Brain microvascular endothelial cell (primary cell): ENCODE data around the gene IFT81.

Experiments
- DNase-seq: peaks from one replicate; pipeline ENCODE4 v3.0.0-alpha.2; 2020
- H3K27ac ChIP-seq: fragments of 250-450 bp; sonication (Bioruptor Pico); 2 replicates; pipeline ENCODE4 v1.5.1; 2020; ENCODE audit warnings: mild to moderate bottlenecking, moderate library complexity
- H3K27me3 ChIP-seq: fragments of 250-450 bp; sonication (Bioruptor Pico); replicated peaks from 2 replicates; pipeline ENCODE4 v1.5.1; 2020; ENCODE audit warnings: mild to moderate bottlenecking
- H3K36me3 ChIP-seq: fragments of 250-450 bp; sonication (Bioruptor Pico); replicated peaks from 2 replicates; pipeline ENCODE4 v1.5.1; 2020; ENCODE audit warnings: mild to moderate bottlenecking
- H3K4me3 ChIP-seq: 2 replicates; pipeline ENCODE4 v1.5.1; 2011; ENCODE audit warnings: low read depth, mild to moderate bottlenecking, control low read depth, low read length, moderate library complexity
- in situ Hi-C: cut with HindIII; loops from 2 replicates; pipeline ENCODE4 v1.10.0; 2017; ENCODE audit warnings: low sequenced_read_pairs, low pct_ligation_motif_present
- TF ChIP-seq, protein P1 (sequence below): IDR thresholded peaks from 2 replicates; pipeline ENCODE4 v1.5.1; 2011; ENCODE audit warnings: low read depth, mild to moderate bottlenecking, moderate library complexity, low read length, control low read depth, inconsistent platforms; ENCODE audit errors: missing control alignments

The IFT81 gene

DNA sequence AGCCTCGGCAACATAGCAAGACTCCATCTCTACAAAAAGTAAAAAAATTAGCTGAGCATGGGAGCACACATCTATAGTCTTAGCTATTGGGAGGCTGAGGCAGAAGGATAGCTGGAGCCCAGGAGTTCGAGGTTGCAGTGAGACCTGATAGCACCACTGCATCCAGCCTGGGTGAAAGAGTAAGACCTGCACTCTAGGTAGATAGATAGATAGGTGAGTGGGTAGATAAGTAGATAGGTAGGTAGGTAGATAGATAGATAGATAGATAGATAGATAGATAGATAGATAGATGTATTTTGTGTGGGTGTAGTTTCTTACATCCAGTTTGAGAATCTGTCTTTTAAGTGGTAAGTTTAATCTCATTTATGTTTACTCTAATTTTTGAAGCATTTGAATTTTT is 72.8 kb downstream of the IFT81 start:
- Histone ChIP-seq H3K27ac (no peak overlapping the region), H3K36me3 (peaks cover 8% of the 10 kb centered on the region), H3K27me3 (no peaks in the 10 kb centered on the region), H3K4me3 (no peak overlapping the region)
- no peak for DNase-seq
- TF ChIP-seq, protein P1, sequence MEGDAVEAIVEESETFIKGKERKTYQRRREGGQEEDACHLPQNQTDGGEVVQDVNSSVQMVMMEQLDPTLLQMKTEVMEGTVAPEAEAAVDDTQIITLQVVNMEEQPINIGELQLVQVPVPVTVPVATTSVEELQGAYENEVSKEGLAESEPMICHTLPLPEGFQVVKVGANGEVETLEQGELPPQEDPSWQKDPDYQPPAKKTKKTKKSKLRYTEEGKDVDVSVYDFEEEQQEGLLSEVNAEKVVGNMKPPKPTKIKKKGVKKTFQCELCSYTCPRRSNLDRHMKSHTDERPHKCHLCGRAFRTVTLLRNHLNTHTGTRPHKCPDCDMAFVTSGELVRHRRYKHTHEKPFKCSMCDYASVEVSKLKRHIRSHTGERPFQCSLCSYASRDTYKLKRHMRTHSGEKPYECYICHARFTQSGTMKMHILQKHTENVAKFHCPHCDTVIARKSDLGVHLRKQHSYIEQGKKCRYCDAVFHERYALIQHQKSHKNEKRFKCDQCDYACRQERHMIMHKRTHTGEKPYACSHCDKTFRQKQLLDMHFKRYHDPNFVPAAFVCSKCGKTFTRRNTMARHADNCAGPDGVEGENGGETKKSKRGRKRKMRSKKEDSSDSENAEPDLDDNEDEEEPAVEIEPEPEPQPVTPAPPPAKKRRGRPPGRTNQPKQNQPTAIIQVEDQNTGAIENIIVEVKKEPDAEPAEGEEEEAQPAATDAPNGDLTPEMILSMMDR: no peak
- in situ Hi-C loops: no loop called here

DNA sequence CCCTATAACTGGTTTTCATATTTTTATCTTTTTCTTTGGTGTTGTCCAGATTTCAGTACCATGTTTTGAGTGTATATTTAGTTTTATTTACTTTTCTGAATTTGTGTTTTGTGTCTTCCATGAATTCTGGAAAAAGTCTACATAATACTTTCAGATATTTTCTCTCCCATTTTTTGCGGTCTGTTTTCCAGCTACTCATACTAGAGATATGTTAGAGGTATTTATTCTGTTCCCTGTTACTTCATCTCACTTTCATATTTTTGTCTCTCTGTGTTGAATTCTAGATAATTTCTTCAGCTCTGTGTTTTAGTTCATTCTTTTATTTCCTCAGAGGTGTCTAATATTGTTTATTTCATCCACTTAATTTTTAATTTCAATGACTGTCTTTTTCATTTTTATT is 74.2 kb downstream of the IFT81 start:
- H3K27me3 ChIP-seq: no peaks in the 10 kb centered on the region
- TF ChIP-seq, protein P1: no peak
- in situ Hi-C loops: no loop called here

DNA sequence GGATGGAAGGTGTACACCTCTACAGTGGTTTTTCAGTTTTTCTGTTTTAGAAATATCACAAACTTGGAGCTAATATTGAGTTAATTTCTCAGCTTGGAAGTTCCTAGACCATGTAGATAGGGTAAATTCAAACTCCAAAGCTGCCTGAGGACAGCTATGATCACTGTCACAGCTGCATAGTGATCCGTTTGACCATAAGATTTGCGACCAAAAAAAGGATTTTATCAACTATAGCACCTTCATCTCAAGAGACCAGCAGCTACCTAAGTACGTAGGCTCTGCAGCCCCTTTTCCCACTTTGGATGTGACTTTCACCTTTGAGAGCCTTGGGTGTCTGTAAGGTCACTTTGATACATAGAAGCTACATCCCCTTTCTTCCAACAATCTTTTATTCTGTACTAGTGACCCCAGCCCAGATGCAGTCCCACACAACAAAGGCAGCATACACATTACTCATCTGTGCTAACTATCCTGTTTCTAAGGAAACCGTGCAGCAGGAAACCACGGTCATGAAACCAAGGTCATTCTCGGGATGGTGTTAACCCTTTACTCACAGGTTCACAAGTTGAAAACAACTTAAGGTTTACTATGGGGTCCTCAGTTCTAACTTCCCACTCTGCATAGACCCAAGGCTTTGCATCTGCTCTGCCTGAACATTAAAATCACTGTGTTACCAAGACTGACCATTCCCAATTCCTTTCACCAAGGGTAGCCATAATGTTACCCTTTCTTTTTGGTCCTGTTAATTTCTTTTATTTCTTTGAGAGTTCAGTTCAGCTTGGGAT is 75.4 kb downstream of the IFT81 start:
- TF ChIP-seq, protein P1: no peak
- Histone ChIP-seq H3K4me3 (no peak overlapping the region), H3K27me3 (no peaks in the 10 kb centered on the region), H3K36me3 (peaks cover 8% of the 10 kb centered on the region), H3K27ac (peak overlapping the region; percentile 94)
- DNase-seq: peak; percentile 93
- in situ Hi-C loops: no loop called here

More for the DNA sequence above, 74.2 kb downstream of the IFT81 start:
- H3K27ac ChIP-seq: peak overlapping the region; percentile 94
- H3K4me3 ChIP-seq: no peak overlapping the region
- no peak for DNase-seq
- H3K36me3 ChIP-seq: no peaks in the 10 kb centered on the region

- Histone ChIP-seq H3K27ac (peak overlapping the region; percentile 94), H3K27me3 (no peaks in the 10 kb centered on the region), H3K36me3 (peaks cover 11% of the 10 kb centered on the region), H3K4me3 (no peak overlapping the region)
- DNase-seq: no peak
- TF ChIP-seq, protein P1: no peak
- in situ Hi-C loops: no loop called here
Measured at GRCh38 chr12:110200124-110200417, 75.9 kb downstream of the IFT81 start.

DNA sequence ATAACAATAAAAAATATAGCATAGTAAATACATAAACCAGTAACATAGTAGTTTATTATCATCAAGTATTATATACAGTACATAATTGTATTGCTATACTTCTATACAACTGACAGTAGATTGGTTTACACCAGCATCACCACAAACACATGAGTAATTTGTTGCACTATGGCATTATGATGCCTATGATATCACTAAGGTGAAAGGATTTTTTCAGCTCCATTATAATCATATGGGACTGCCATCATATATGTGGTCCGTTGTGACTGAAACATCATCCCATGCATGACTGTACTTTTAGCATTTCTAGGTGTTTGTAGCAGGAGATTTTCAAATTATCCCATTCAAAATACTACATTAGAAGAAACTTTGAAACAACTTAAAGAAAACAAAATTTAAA is 77.8 kb downstream of the IFT81 start:
- in situ Hi-C loops: no loop called here
- no peak for DNase-seq
- Histone ChIP-seq H3K36me3 (peaks cover 11% of the 10 kb centered on the region), H3K27me3 (no peaks in the 10 kb centered on the region), H3K27ac (no peak overlapping the region), H3K4me3 (no peak overlapping the region)
- TF ChIP-seq, protein P1: no peak

- DNase-seq: no peak
- TF ChIP-seq, protein P1: no peak
- no peaks in the 10 kb centered on the region for H3K27me3 ChIP-seq
- H3K36me3 ChIP-seq: peaks cover 11% of the 10 kb centered on the region
- no peak overlapping the region for H3K4me3 ChIP-seq
- no peak overlapping the region for H3K27ac ChIP-seq
- in situ Hi-C loops: no loop called here
Measured at GRCh38 chr12:110203546-110203945, 79.4 kb downstream of the IFT81 start.
